Measurements from ENCODE around the gene MID1. TPM values are rescaled to one million over a fixed set of nuclear protein-coding genes. Genes with fewer than 3 reads are reported as not detected.

The MID1 gene
- total RNA-seq, 1 donor from 2014 or later: 17.7 TPM

DNA sequence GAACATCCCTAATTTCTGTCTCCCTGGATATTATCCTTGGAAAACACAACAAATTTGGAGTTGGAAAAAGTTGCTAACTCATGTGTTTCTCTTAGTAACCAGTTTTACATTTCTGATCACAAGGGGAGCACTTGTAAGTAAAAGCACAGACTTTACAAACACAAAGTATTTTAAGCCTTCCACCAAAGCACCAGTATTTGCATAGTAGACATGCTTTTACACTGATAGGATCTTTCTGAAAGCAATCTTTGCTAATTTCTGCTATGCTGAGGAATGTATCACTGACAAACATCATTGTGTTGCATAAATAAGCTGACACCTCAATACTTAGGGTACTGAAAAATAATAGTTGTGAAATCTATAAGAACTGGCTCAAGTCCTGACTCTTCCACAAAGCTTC lies 100.6 kb downstream of the MID1 start:
- H3K27ac ChIP-seq (ENCODE audit: low read depth, low read length): no peak overlapping the region
- H3K4me1 ChIP-seq (ENCODE audit: control insufficient read depth in 3 of 3, insufficient read depth in 3 of 3, low read length in 3 of 3): no peaks in the 10 kb centered on the region
- H3K27me3 ChIP-seq (ENCODE audit: control insufficient read depth in 3 of 3, insufficient read depth in 3 of 3, low read length in 3 of 3): no peaks in the 10 kb centered on the region
- no peaks in the 10 kb centered on the region for H3K36me3 ChIP-seq (ENCODE audit: control insufficient read depth in 3 of 3, insufficient read depth in 3 of 3, low read length in 3 of 3)
- H3K9ac ChIP-seq (ENCODE audit: low read depth in 1 of 3, low read length in 3 of 3): no peak overlapping the region
- H3K4me3 ChIP-seq (ENCODE audit: low read length in 3 of 3): no peak overlapping the region
- H3K9me3 ChIP-seq (ENCODE audit: control insufficient read depth in 3 of 3, low read length in 3 of 3): no peaks in the 10 kb centered on the region

GRCh38 chrX:10519278-10519677 lies 101.1 kb downstream of the MID1 start:
- no peaks in the 10 kb centered on the region for H3K9me3 ChIP-seq (ENCODE audit: control insufficient read depth in 3 of 3, low read length in 3 of 3)
- H3K9ac ChIP-seq (ENCODE audit: low read depth in 1 of 3, low read length in 3 of 3): no peak overlapping the region
- no peak overlapping the region for H3K4me3 ChIP-seq (ENCODE audit: low read length in 3 of 3)
- no peak overlapping the region for H3K27ac ChIP-seq (ENCODE audit: low read depth, low read length)
- H3K27me3 ChIP-seq (ENCODE audit: control insufficient read depth in 3 of 3, insufficient read depth in 3 of 3, low read length in 3 of 3): no peaks in the 10 kb centered on the region
- no peaks in the 10 kb centered on the region for H3K36me3 ChIP-seq (ENCODE audit: control insufficient read depth in 3 of 3, insufficient read depth in 3 of 3, low read length in 3 of 3)
- H3K4me1 ChIP-seq (ENCODE audit: control insufficient read depth in 3 of 3, insufficient read depth in 3 of 3, low read length in 3 of 3): no peaks in the 10 kb centered on the region

- Histone ChIP-seq H3K4me3 (ENCODE audit: low read length in 3 of 3) (no peak overlapping the region), H3K27me3 (ENCODE audit: control insufficient read depth in 3 of 3, insufficient read depth in 3 of 3, low read length in 3 of 3) (no peaks in the 10 kb centered on the region), H3K4me1 (ENCODE audit: control insufficient read depth in 3 of 3, insufficient read depth in 3 of 3, low read length in 3 of 3) (no peaks in the 10 kb centered on the region), H3K27ac (ENCODE audit: low read depth, low read length) (no peak overlapping the region), H3K9me3 (ENCODE audit: control insufficient read depth in 3 of 3, low read length in 3 of 3) (no peaks in the 10 kb centered on the region), H3K9ac (ENCODE audit: low read depth in 1 of 3, low read length in 3 of 3) (no peak overlapping the region), H3K36me3 (ENCODE audit: control insufficient read depth in 3 of 3, insufficient read depth in 3 of 3, low read length in 3 of 3) (no peaks in the 10 kb centered on the region)
Measured at GRCh38 chrX:10518073-10518472, 102.3 kb downstream of the MID1 start.

GRCh38 chrX:10516781-10517322 lies 103.5 kb downstream of the MID1 start:
- no peaks in the 10 kb centered on the region for H3K36me3 ChIP-seq (ENCODE audit: control insufficient read depth in 3 of 3, insufficient read depth in 3 of 3, low read length in 3 of 3)
- no peaks in the 10 kb centered on the region for H3K4me1 ChIP-seq (ENCODE audit: control insufficient read depth in 3 of 3, insufficient read depth in 3 of 3, low read length in 3 of 3)
- no peak overlapping the region for H3K9ac ChIP-seq (ENCODE audit: low read depth in 1 of 3, low read length in 3 of 3)
- no peaks in the 10 kb centered on the region for H3K27me3 ChIP-seq (ENCODE audit: control insufficient read depth in 3 of 3, insufficient read depth in 3 of 3, low read length in 3 of 3)
- no peaks in the 10 kb centered on the region for H3K9me3 ChIP-seq (ENCODE audit: control insufficient read depth in 3 of 3, low read length in 3 of 3)
- H3K4me3 ChIP-seq (ENCODE audit: low read length in 3 of 3): no peak overlapping the region
- H3K27ac ChIP-seq (ENCODE audit: low read depth, low read length): no peak overlapping the region

DNA sequence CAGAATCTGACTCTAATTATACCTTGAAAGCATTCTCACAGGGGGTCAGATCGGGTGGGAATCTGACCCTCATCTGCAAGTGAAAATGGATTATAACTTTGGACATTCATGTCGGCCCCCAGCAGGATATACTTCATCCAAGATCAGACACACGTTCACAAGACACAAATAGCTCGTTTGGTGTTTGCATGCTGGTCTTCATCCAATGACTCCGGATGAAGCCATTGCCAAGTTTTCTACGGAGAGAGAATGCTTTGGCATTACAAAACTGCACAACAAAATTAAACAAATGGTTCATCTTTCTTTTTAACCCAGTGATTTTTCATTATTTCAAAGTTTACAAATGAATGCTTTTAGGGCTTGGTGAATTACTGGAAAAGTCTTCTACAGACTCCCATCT lies 105.5 kb downstream of the MID1 start:
- Histone ChIP-seq H3K4me3 (ENCODE audit: low read length in 3 of 3) (no peak overlapping the region), H3K9ac (ENCODE audit: low read depth in 1 of 3, low read length in 3 of 3) (no peak overlapping the region), H3K36me3 (ENCODE audit: control insufficient read depth in 3 of 3, insufficient read depth in 3 of 3, low read length in 3 of 3) (no peaks in the 10 kb centered on the region), H3K27me3 (ENCODE audit: control insufficient read depth in 3 of 3, insufficient read depth in 3 of 3, low read length in 3 of 3) (no peaks in the 10 kb centered on the region), H3K9me3 (ENCODE audit: control insufficient read depth in 3 of 3, low read length in 3 of 3) (no peaks in the 10 kb centered on the region), H3K4me1 (ENCODE audit: control insufficient read depth in 3 of 3, insufficient read depth in 3 of 3, low read length in 3 of 3) (no peaks in the 10 kb centered on the region), H3K27ac (ENCODE audit: low read depth, low read length) (no peak overlapping the region)

GRCh38 chrX:10513974-10514373 lies 106.4 kb downstream of the MID1 start:
- no peaks in the 10 kb centered on the region for H3K27me3 ChIP-seq (ENCODE audit: control insufficient read depth in 3 of 3, insufficient read depth in 3 of 3, low read length in 3 of 3)
- H3K27ac ChIP-seq (ENCODE audit: low read depth, low read length): no peak overlapping the region
- no peaks in the 10 kb centered on the region for H3K36me3 ChIP-seq (ENCODE audit: control insufficient read depth in 3 of 3, insufficient read depth in 3 of 3, low read length in 3 of 3)
- H3K4me1 ChIP-seq (ENCODE audit: control insufficient read depth in 3 of 3, insufficient read depth in 3 of 3, low read length in 3 of 3): no peaks in the 10 kb centered on the region
- H3K9ac ChIP-seq (ENCODE audit: low read depth in 1 of 3, low read length in 3 of 3): no peak overlapping the region
- H3K9me3 ChIP-seq (ENCODE audit: control insufficient read depth in 3 of 3, low read length in 3 of 3): no peaks in the 10 kb centered on the region
- H3K4me3 ChIP-seq (ENCODE audit: low read length in 3 of 3): no peak overlapping the region

DNA sequence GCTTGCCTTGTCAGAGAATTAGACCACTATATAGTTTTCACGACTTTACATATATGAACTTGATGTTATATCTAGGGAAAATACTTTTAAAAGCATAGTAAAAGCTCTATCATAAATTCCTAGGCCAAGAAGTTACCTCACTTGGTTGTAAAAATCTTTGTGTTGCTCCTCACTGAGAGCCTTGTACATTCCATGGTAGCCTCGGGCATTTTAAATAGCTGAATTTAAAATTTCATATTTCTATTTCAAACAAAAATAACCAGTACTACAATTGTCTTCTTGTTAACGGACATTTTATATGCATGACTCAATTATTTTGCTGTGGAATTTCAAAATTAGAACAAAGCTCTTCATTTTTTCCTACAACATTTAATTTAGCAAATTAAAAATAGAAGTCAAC lies 107.6 kb downstream of the MID1 start:
- H3K27me3 ChIP-seq (ENCODE audit: control insufficient read depth in 3 of 3, insufficient read depth in 3 of 3, low read length in 3 of 3): no peaks in the 10 kb centered on the region
- H3K4me1 ChIP-seq (ENCODE audit: control insufficient read depth in 3 of 3, insufficient read depth in 3 of 3, low read length in 3 of 3): no peaks in the 10 kb centered on the region
- H3K9me3 ChIP-seq (ENCODE audit: control insufficient read depth in 3 of 3, low read length in 3 of 3): no peaks in the 10 kb centered on the region
- no peak overlapping the region for H3K4me3 ChIP-seq (ENCODE audit: low read length in 3 of 3)
- no peaks in the 10 kb centered on the region for H3K36me3 ChIP-seq (ENCODE audit: control insufficient read depth in 3 of 3, insufficient read depth in 3 of 3, low read length in 3 of 3)
- no peak overlapping the region for H3K27ac ChIP-seq (ENCODE audit: low read depth, low read length)
- no peak overlapping the region for H3K9ac ChIP-seq (ENCODE audit: low read depth in 1 of 3, low read length in 3 of 3)

DNA sequence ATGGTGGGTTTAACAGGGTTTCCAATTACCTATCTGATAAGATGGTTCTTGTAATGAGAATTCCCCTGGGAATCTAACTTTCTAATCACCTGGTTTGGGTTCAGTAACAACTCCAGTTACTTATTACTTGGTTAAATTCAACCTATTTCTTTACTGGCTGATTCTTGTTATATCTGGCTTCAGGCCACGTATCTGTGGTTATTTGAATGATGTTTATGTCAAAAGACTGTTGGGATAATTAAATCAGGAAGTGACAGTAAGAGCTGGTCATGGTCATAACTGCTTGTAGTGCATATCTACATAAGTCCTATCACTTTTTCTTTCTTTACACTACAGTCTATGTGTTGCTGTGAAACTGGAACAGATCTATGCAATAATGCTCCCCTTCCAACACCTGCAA lies 108.1 kb downstream of the MID1 start:
- no peak overlapping the region for H3K4me3 ChIP-seq (ENCODE audit: low read length in 3 of 3)
- no peaks in the 10 kb centered on the region for H3K27me3 ChIP-seq (ENCODE audit: control insufficient read depth in 3 of 3, insufficient read depth in 3 of 3, low read length in 3 of 3)
- H3K27ac ChIP-seq (ENCODE audit: low read depth, low read length): no peak overlapping the region
- H3K36me3 ChIP-seq (ENCODE audit: control insufficient read depth in 3 of 3, insufficient read depth in 3 of 3, low read length in 3 of 3): no peaks in the 10 kb centered on the region
- no peaks in the 10 kb centered on the region for H3K9me3 ChIP-seq (ENCODE audit: control insufficient read depth in 3 of 3, low read length in 3 of 3)
- H3K9ac ChIP-seq (ENCODE audit: low read depth in 1 of 3, low read length in 3 of 3): no peak overlapping the region
- no peaks in the 10 kb centered on the region for H3K4me1 ChIP-seq (ENCODE audit: control insufficient read depth in 3 of 3, insufficient read depth in 3 of 3, low read length in 3 of 3)

GRCh38 chrX:10509397-10509796 lies 111.0 kb downstream of the MID1 start:
- no peak overlapping the region for H3K27ac ChIP-seq (ENCODE audit: low read depth, low read length)
- H3K27me3 ChIP-seq (ENCODE audit: control insufficient read depth in 3 of 3, insufficient read depth in 3 of 3, low read length in 3 of 3): no peaks in the 10 kb centered on the region
- H3K4me3 ChIP-seq (ENCODE audit: low read length in 3 of 3): no peak overlapping the region

DNA sequence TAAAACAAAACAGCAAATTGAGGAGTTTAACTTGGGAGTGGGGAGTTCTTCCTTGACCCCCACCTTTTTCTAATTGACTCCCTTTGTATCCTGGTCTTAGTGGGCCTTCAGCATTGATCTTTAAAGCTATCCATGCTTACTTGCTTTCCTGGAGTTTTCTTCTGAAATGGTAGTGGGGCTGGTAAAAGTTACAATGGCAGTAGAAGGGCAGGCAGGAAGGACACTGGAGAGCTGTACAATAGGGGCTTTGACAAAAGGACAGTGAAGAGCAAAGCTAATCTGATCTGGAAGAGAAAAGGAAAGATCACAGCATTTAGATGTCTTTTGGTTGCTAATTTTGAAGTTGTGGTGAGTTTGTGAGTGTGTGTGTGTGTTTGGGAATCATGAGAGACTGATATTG lies 111.5 kb downstream of the MID1 start:
- no peaks in the 10 kb centered on the region for H3K36me3 ChIP-seq (ENCODE audit: control insufficient read depth in 3 of 3, insufficient read depth in 3 of 3, low read length in 3 of 3)
- no peaks in the 10 kb centered on the region for H3K4me1 ChIP-seq (ENCODE audit: control insufficient read depth in 3 of 3, insufficient read depth in 3 of 3, low read length in 3 of 3)
- H3K9ac ChIP-seq (ENCODE audit: low read depth in 1 of 3, low read length in 3 of 3): no peak overlapping the region
- no peaks in the 10 kb centered on the region for H3K9me3 ChIP-seq (ENCODE audit: control insufficient read depth in 3 of 3, low read length in 3 of 3)
- H3K27me3 ChIP-seq (ENCODE audit: control insufficient read depth in 3 of 3, insufficient read depth in 3 of 3, low read length in 3 of 3): no peaks in the 10 kb centered on the region
- H3K27ac ChIP-seq (ENCODE audit: low read depth, low read length): no peak overlapping the region
- H3K4me3 ChIP-seq (ENCODE audit: low read length in 3 of 3): no peak overlapping the region

More at GRCh38 chrX:10509397-10509796, 111.0 kb downstream of the MID1 start:
- Histone ChIP-seq H3K4me1 (ENCODE audit: control insufficient read depth in 3 of 3, insufficient read depth in 3 of 3, low read length in 3 of 3) (no peaks in the 10 kb centered on the region), H3K9me3 (ENCODE audit: control insufficient read depth in 3 of 3, low read length in 3 of 3) (no peaks in the 10 kb centered on the region), H3K36me3 (ENCODE audit: control insufficient read depth in 3 of 3, insufficient read depth in 3 of 3, low read length in 3 of 3) (no peaks in the 10 kb centered on the region), H3K9ac (ENCODE audit: low read depth in 1 of 3, low read length in 3 of 3) (no peak overlapping the region)

- no peaks in the 10 kb centered on the region for H3K4me1 ChIP-seq (ENCODE audit: control insufficient read depth in 3 of 3, insufficient read depth in 3 of 3, low read length in 3 of 3)
- no peak overlapping the region for H3K27ac ChIP-seq (ENCODE audit: low read depth, low read length)
- no peaks in the 10 kb centered on the region for H3K9me3 ChIP-seq (ENCODE audit: control insufficient read depth in 3 of 3, low read length in 3 of 3)
Measured at GRCh38 chrX:10507876-10508275, 112.5 kb downstream of the MID1 start.

More at GRCh38 chrX:10507876-10508275, 112.5 kb downstream of the MID1 start:
- Histone ChIP-seq H3K36me3 (ENCODE audit: control insufficient read depth in 3 of 3, insufficient read depth in 3 of 3, low read length in 3 of 3) (no peaks in the 10 kb centered on the region), H3K27me3 (ENCODE audit: control insufficient read depth in 3 of 3, insufficient read depth in 3 of 3, low read length in 3 of 3) (no peaks in the 10 kb centered on the region), H3K4me3 (ENCODE audit: low read length in 3 of 3) (no peak overlapping the region), H3K9ac (ENCODE audit: low read depth in 1 of 3, low read length in 3 of 3) (no peak overlapping the region)
